SIG-M5 treated with dmso at 0.1 percent for 504 hours (cell line): ENCODE results near the gene ERP27.

ENCODE experiments used
- DNase-seq: peaks from one replicate; lab custom pipeline; 2025; ENCODE audit not compliant: unreplicated experiment; lab: John Stamatoyannopoulos, UW

ERP27 gene

DNA sequence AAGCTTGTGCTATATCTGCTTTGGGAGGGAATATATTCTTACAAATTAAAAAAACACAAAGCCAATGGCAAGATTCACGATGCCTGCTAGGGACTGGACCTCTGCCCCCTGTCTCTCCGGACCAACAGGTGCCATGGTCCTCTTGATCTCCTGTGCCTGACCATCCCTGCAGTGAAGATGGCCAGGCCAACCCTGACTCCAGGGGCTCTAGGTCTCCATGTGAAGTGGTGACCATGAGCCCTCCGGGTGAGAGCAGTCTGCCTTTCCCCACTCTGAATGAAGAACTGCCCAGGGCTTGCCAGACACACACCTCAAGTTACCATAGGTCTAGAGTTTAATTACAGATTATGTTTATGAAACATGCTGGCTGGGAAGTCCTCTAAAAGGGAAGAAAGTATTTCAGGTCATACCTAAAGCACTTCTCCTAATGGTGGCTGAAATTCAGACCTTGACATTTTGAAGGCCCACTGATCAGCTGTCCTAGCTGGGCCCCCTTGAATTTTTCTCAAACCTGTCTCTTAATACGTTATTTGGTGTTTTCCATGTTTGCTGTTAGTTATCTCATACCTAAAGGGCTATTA, 21.7 kb upstream of the ERP27 start:
- DNase-seq = no peak

DNA sequence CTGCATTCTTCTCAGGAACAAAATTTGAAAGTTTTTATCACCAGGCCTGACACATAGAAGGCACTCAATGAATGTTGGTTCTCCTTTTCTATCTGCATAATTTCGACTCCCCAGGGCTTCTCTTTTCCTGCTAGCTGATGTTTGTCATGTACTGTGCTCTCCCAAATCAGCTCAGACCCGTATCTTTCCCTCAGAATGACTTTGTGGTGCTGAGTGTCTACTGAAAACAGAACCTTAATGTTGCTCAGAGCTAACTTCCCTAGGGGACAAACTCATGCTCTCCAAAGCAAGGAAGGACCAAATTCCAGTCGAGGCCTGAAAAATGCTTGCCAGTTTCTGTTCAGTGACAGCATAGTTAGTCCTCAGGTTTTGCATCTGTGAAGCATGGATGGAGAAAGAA, 21.1 kb upstream of the ERP27 start:
- DNase-seq = peak; percentile 71

DNA sequence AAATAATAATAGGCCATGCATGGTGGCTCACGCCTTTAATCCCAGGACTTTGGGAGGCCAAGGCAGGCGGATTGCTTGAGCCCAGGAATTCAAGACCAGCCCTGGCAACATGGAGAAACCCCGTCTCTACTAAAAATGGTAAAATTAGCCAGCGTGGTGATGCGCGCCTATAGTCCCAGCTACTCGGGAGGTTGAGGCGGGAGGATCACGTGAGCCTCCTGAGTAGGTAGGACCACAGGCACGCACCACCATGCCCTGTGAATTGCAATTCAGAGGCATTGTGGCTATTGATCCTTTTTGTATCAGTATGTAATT, 20.7 kb upstream of the ERP27 start:
- DNase-seq = no peak

DNA sequence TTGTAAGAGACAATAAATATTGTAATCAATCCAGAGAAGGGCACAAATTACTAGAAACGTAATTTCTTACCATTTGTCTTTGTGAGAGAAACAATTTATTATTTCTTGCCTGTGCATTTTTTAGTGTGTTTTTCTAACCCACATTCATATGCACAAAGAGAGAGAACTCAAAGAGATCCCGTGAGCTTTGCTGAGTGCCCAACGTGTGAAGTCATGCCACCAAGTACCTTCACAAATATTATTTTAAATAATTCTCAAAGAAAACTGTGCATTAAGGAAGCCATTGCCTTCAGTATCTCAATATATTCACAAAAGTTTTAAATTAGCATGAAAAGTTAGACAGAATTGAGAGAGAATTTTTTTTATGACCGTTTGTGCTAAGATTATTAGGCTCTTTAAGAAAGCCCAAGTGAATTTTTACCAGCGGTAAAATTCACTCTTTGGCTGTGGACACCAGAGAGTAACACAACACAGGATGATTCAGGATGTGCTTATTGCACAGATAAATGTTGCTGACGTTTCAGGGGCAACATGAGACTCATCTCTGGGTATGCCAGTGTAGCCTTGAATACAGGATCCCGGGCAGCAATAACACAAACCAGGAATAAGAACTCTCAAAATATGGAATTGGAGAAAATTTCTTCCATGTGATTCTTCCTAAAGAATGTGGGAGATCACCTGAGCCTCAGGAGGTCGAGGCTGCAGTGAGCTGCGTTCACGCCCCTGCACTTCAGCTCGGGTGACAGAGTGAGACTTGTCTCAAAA, 20.2 kb upstream of the ERP27 start:
- DNase-seq = peak; percentile 53

DNA sequence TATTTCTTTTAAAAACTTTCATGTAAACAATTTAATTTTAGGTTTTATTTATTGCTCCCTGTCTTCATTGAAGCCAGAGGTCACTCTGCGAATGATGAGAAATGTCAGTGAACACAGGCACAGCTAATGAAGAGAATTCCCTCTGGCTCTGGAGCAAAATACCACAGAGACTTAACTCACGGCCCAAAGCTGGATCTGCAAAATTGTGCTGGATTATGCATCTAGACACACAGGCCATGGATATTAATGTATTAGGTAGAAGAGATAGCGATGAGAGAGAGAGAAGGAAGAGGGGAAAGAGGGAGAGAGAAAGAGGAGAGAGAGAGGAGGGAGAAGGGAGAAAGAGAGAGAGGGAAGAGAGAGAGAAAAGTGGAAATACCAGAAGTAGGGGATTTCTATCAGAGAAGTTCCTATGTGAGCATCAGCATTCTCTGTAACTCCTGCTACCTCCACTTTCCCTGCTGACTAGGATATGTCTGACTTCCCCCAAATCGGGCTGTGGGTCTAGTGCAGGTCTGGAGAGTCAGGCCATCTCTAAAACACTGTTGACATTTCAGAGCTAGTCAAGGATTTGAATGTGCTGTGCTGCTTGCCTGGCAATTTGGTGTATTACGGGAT, 19.3 kb upstream of the ERP27 start:
- DNase-seq = peak; percentile 62

DNA sequence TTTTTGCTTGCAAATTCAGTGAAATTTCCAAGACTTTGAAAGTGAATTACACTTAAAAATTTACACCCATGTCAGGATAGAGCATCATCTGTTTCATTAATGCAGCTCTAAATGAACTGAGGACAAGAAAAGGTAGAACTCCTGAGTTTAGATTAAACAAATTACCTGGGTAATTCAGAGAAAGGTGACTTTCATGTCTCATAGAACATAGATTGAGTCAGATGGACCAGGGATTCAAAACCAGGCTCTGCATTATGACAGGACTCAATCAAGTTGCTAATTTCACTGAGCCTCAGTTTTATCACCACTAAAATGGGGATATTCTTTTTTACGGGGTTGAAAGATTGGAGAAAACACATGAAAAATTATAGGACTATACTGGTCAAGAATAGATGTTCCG, 18.6 kb upstream of the ERP27 start:
- DNase-seq = no peak

DNA sequence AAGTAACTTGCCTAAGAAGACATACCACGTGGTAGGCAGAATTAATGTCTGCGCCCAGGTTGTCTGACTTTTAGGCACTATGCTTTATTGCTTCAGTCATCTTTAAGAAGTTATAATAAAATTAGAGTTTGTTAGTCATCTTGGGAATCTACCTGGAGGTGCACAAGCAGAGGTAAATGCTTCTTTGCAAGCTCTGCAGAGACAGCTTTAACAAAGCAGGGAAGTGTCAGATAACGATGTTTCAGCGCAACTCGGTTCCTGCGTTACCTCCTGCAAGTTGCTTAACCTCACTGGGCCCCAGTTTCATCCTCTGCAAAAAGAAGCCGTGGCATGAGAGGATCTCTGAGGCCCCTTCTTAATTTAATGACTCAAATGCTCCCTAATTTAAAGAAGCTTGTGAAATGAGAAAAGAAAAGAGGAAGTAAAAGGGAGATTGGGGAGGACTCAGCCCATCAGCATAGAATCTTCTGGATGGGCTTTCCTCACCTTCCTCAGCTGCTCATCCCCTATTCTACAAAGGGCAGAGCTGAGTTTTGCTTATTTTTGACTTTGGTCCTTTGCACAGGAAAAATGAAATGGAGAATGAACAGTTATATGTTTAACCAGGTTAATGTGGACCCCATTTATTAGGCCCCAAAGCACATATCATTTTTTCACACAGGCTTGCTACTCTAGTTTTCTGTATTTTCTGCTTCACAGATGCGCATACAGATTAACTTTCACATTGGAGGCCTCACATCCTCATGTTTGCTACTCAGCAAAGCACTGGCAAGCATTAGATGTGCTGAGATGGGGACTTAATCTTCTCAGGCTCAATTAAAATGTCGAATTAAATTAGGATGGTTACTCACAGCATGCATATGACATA, 17.9 kb upstream of the ERP27 start:
- peak; percentile 99 for DNase-seq

DNA sequence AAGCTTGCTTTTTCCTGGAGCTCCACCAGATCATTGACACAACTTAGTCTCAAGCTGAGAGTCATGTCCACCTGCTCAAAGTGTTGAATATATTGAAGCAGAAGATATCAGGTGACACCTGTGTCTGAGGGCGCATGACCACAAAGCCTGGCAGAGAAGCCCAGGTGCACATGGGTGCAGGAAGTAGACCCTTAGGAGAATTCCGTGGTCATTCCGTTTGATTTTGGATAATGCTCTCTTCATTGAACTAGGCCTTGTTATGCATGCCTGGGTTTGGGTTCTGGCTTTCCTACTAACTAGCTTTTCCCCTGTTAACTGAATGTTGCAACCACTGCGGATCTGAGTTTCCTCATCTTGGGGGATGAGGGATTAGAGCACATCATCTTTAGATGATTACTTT, 15.9 kb upstream of the ERP27 start:
- peak; percentile 64 for DNase-seq

DNA sequence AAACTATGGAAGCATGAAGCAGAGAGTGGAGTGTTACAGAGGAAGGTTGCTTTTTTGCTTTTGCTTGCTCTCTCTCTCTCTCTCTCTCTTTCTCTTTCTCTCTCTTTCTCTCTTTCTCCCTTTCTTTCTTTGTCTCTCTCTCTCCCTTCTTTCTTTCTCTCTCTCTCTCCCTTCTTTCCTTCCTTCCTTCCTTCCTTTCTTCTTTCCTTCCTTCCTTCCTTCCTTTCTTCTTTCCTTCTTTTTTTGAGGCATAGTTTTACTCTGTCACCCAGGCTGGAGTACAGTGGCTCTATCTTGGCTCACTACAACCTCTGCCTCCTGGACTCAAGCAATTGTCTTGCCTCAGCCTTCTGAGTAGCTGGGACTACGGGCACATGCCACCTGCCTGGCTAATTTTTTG, 15.4 kb upstream of the ERP27 start:
- no peak for DNase-seq

DNA sequence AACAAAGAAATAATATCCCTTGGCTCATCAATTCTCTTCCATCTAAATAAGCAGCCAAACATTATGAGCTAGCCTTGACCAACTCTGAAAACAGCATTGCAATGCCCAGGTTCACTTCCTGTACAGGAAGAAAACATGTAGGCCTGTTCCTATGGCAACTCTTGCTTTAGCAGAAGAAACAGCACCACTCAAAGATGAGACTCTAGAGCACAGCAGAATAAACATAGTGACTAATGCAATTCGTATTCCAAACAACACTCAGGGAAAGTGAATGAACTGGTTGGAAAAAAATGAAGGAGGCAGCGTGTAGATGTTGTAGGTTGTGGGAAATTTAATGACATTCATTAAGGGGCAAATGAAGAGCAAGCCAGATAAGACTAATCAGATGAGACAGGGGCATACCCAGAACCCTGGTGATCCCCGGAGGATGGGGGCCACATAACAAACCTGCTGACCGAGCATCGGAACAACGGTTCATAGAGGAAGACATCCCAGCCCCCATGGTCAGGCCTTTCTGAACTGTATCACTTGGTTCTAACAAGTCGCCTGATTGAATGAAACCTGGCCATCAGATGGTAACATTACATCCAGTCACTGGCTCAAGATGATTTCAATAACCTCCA, 14.1 kb upstream of the ERP27 start:
- DNase-seq = peak; percentile 91

DNA sequence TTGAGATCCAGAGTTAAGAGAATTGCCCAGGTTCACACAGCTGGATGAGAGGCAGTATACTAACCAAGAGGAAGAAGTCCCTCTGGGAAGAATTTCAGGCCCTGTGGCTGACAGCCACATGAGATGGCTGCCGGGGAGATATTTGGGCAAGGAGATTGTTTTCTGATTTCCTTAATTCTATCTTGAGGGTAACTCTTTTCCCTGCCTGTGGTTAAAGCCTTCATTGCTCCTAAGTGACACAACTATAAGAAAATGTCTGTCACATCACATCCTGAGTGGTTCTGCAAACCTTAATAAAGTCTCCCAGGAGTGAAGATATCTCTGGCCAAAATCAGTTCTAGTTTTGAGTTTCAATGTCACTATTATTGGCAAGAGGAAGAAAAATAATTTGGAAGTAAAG, 13.5 kb upstream of the ERP27 start:
- DNase-seq = no peak

DNA sequence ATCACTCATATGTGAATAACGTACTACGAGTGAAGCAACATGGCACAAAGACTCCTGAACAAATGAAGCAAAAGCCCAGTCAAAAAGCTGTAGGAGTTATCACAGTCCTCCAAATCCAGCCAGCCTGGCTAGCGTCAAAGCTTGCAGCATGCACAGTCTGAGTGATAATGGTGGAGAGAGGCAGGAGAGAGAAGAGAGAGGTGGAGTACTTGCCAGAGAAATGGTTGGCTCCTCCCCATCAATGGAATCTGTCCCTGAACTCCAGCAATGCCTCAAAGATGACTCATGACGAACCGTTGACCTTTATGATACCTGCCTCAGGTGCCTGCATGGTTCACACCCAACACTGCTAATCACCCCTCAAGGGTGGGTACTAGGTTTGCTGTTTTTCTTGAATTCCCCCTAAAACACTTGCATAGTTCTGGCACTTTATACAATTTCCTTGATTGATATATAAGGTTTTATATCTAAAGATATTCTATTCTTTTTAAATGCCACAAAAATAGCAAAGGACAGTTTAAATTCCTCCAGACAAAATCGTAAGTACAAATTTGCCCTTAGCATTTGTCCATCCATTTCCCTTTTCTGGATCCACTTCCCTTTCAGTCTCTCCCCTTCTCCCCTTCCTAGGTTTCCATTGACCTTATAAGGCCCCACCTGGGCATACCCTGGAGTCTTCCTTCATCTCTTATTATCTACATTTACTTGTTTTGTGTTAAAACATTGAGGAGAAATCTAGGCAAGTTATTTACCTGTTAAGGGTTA, 12.8 kb upstream of the ERP27 start:
- DNase-seq = no peak

DNA sequence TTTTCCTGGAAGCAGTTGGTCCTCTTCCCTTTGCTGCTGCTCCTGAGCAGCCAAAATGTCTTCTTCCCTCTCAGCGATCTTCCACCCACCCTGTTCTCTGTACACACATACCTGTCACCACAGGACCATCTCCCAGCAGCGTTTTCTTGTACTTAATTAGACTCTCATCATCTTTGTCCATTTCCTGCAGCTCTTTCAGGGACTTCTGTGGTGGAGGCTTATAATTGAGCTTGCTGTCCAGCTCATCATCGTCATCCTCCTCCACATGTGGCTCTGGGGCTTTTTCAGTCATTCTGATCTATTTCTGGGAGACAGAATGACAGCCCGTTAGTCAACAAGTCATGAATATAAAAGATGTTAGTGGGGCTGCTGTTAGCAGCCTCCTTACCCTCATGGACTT, 12.1 kb upstream of the ERP27 start:
- no peak for DNase-seq

DNA sequence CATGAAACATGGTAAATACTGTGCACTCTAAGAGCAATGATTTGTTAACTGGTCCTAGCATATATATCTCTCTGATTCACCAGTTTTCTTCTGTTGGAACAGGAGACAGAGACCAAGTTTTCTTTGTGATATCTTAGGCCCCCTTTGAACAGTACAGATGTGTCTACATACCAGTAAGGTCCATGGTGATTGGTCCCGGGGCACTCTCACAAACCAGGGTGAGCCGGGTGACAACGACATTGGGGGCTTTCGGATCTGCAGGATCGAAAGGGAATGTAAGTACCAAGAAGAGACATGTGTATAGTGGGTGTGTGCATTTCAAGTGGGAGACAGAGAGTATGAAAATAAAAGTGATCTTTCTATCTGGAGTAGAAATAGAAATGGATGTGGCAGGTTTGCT, 11.3 kb upstream of the ERP27 start:
- no peak for DNase-seq

DNA sequence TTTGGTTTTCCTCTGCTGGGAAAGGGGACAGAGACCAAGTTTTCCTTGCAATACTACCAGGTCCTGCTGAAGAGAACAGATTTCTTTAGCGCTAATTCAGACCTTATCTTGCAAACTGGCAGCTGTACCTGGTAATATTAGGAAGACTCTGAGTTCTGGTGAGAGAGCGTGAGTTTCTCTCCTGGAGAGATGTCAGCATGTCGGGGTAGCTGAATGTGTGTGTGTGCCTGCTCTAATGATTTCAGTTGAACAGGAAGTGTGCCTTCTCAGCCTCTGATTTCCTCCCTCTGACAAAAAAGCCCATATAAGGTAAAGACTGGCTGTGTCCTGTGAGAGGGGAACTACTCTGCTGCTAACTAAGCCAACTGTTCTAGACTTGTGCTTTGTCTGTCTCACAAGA, 10.3 kb upstream of the ERP27 start:
- DNase-seq = peak; percentile 96

DNA sequence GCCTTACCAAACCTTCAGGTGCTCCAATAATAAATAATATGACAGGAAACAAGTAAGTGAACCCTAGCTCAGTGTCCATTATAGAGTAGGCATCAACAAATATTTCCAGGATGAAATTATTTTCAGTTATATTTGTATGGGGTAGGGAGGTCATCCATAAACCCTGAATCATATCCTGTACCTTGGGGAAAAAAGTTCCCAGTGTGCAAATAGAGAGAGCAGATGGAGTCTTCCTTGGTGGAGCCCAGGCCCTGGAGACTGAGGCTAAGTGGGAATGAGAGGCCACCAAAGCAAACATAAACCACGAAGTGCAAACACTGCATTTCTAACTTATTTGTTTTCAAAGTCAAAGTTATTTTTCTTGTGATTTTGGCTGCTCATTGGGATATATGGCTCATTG, 8.5 kb upstream of the ERP27 start:
- DNase-seq = no peak

DNA sequence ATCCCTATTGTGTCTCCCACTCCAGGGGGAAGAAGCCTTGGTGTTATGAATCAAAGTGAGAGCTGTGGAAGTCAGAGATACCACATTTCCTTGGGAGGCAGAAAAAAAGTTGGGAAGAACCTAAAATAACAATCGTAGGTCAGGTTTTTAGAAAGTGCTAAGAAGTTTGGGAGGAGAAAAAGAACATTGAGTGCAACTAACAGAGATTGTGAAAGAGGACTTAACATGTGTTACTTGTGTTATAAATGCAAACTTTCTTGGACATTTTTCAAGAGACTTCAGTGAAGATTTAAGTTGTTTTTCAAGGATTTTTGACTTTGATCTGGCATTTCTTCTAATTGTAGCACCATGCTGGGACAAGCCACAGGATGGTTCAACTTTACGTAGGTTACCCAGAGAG, 7.8 kb upstream of the ERP27 start:
- DNase-seq = no peak

DNA sequence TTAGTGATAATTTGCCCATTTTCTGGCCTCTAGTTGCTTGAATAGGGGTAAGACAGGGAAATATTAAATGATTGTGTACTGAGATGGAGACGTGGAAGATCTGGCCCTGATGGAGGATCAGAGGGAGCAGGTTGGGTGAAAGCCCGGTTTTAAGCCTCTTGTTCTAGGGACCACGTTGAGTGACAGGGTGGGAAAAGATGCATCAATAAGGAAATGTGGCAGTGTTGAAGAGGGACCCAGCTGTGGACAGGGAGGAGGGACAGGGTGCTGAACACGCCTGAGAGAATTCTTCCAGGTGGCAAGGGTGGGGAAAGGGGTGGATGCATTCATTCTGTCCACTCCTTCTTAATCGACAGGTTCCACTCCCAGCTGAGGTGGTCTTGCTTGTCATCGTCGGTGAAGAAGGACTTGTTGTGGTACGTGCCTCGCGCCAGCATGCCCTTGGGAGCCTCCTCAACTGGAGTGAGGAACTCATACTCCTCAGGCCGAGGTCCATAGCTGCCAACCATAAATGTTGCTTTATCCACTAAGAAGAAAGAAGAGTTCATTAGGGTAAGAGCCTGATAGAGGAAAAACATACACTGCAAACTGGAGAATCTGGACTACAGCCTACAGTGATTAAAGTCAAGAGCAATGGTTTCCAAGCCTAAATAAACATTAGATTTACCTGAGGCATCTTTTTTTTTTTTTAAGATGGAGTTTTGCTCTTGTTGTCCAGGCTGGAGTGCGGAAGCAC, 4.0 kb upstream of the ERP27 start:
- no peak for DNase-seq

DNA sequence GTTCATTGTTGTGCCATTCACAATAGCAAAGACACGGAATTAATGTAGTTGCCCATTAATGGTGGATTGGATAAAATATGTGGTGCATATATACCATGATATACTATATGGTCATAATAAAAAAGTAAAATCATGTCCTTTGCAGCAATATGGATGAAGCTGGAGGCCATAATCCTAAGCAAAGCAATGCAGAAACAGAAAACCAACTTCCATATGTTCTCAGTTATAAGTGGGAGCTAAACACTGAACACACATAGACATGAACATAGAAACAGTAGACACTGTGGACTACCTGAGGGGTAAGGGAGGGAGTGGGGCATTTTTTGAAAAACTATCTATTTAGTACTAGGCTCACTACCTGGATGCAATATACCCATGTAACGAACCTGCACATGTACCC, 3.0 kb upstream of the ERP27 start:
- no peak for DNase-seq

DNA sequence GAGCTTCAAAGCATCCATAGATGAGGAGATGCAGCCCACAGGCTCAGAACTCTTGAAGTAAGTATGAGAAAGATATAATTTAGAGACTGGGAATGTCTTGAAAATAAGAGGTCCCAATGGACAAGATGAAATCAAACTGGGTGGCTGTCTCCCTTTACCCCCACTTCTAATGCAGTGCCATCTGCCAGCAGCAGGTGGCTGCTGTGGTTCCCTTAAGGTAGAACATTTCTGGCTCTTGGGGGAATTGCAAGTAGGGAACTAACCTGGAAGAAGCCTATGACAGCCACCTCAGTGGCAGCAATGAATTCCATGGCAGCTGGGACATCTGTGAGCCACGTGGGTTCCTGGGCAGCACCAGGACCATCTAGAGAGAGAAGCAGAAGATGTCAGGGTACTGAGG, 648 bp downstream of the ERP27 start:
- no peak for DNase-seq
